Stimulated activated CD4-positive, alpha-beta T cell treated with anti-CD3 and anti-CD28 coated beads, Interleukin-12 subunit alpha, Interleukin-12 subunit beta, amount 100 ng/mL, for 4 hours (primary cell): Measurements from ENCODE around the gene ENPP1.

Experiments used
- DNase-seq: peaks from one replicate; pipeline ENCODE4 v3.0.0-alpha.2; 2020

ENPP1 gene

GRCh38 chr6:131917763-131918649 is 110.2 kb downstream of the ENPP1 start:
- DNase-seq = no peak

- DNase-seq = no peak
These were observed 111.0 kb downstream of the ENPP1 start for GRCh38 chr6:131918650-131919355.

GRCh38 chr6:131920656-131921055 is 112.8 kb downstream of the ENPP1 start:
- no peak for DNase-seq

GRCh38 chr6:131923356-131923755 is 115.5 kb downstream of the ENPP1 start:
- DNase-seq = no peak

GRCh38 chr6:131924881-131925474 is 117.2 kb downstream of the ENPP1 start:
- DNase-seq = no peak

- DNase-seq = no peak
These were observed 121.4 kb downstream of the ENPP1 start for GRCh38 chr6:131929264-131929663.

- no peak for DNase-seq
These were observed 122.2 kb downstream of the ENPP1 start for GRCh38 chr6:131929976-131930375.

GRCh38 chr6:131931063-131931750 is 123.4 kb downstream of the ENPP1 start:
- no peak for DNase-seq

- no peak for DNase-seq
These were observed 128.3 kb downstream of the ENPP1 start for GRCh38 chr6:131936156-131936555.

GRCh38 chr6:131937226-131937625 is 129.4 kb downstream of the ENPP1 start:
- DNase-seq = no peak

- no peak for DNase-seq
These were observed 130.1 kb downstream of the ENPP1 start for GRCh38 chr6:131937703-131938631.
